ENCODE measurements around the gene ALDH3B1. TPM values are rescaled to one million over a fixed set of nuclear protein-coding genes. Genes with fewer than 3 reads are reported as not detected.

ALDH3B1 gene
- total and polyA plus RNA-seq, 9 of the 15 experiments (the other 6 are each of a cell fraction or from before 2014, with no cell fraction given), result 0.01 to 0.35 (median 0.07) TPM; not detected in 2

DNA sequence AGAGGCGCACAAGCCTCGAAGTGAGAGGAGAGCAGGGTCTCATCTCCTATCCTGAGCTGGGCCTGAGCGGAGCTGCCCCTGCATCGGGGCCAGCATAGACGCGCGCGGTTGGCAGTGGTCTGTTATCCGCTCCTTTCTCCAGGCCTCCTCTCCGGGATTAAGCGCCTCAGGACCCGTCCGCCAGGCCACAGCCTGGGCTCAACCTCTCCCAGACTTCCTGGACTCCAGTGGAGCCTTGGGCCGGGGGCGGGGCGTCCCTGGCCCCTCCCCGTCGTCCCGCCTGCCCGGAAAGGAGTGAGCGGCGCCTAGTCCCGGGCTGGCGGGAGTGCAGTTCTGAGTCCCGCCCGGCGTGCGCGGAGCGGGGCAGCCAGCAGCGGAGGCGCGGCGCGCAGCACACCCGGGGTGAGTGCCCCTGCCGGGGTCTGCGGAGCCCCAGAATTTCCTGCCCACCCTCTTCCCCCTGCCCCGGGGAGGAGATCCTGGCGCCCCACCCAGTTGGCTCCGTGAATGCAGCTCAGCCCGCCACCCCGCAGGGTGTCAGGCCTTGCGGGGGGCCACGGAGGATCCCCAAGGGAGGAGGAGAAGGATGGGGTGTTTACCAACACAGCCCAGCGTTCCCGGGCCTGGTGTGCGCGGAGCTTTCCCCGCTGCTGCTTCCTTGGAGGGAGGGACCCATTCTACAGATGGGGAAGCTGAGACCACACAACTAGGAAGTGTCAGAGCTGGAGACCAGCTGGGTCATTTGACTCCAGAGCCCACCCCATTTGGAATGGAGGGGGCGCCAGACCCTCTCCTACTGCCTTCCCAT, 28.8 kb downstream of the ALDH3B1 start, which contains the start of gene TCIRG1 (continued):
- no peak for TF ChIP-seq ZNF274 (IDR thresholded peaks at IDR 0.05; ENCODE audit: borderline replicate concordance, low read depth, low read length)
- TF ChIP-seq MBD2 (IDR thresholded peaks at IDR 0.05; ENCODE audit: borderline replicate concordance, low read depth), result peak; percentile 43; the same call in 1 of the 2 replicates
- no peak for TF ChIP-seq LEF1 (IDR thresholded peaks at IDR 0.05)
- no peak for TF ChIP-seq LARP7 (IDR thresholded peaks at IDR 0.05)
- TF ChIP-seq, protein P1, sequence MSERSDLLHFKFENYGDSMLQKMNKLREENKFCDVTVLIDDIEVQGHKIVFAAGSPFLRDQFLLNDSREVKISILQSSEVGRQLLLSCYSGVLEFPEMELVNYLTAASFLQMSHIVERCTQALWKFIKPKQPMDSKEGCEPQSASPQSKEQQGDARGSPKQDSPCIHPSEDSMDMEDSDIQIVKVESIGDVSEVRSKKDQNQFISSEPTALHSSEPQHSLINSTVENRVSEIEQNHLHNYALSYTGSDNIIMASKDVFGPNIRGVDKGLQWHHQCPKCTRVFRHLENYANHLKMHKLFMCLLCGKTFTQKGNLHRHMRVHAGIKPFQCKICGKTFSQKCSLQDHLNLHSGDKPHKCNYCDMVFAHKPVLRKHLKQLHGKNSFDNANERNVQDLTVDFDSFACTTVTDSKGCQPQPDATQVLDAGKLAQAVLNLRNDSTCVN (CRISPR knock-in tag; IDR thresholded peaks at IDR 0.05), result no peak
- no peak for TF ChIP-seq ZNF175 (CRISPR knock-in tag; IDR thresholded peaks at IDR 0.05; ENCODE audit: low read depth)
- TF ChIP-seq NFYB (IDR thresholded peaks at IDR 0.05; ENCODE audit: extremely low read depth, insufficient read length), result no peak
- TF ChIP-seq GTF2E2 (tag; IDR thresholded peaks at IDR 0.05), result 0 out of 2 replicates have a peak, but pooled peaks have one; percentile 69
- TF ChIP-seq CEBPB (tag; IDR thresholded peaks at IDR 0.05), result no peak
- TF ChIP-seq, protein P2, sequence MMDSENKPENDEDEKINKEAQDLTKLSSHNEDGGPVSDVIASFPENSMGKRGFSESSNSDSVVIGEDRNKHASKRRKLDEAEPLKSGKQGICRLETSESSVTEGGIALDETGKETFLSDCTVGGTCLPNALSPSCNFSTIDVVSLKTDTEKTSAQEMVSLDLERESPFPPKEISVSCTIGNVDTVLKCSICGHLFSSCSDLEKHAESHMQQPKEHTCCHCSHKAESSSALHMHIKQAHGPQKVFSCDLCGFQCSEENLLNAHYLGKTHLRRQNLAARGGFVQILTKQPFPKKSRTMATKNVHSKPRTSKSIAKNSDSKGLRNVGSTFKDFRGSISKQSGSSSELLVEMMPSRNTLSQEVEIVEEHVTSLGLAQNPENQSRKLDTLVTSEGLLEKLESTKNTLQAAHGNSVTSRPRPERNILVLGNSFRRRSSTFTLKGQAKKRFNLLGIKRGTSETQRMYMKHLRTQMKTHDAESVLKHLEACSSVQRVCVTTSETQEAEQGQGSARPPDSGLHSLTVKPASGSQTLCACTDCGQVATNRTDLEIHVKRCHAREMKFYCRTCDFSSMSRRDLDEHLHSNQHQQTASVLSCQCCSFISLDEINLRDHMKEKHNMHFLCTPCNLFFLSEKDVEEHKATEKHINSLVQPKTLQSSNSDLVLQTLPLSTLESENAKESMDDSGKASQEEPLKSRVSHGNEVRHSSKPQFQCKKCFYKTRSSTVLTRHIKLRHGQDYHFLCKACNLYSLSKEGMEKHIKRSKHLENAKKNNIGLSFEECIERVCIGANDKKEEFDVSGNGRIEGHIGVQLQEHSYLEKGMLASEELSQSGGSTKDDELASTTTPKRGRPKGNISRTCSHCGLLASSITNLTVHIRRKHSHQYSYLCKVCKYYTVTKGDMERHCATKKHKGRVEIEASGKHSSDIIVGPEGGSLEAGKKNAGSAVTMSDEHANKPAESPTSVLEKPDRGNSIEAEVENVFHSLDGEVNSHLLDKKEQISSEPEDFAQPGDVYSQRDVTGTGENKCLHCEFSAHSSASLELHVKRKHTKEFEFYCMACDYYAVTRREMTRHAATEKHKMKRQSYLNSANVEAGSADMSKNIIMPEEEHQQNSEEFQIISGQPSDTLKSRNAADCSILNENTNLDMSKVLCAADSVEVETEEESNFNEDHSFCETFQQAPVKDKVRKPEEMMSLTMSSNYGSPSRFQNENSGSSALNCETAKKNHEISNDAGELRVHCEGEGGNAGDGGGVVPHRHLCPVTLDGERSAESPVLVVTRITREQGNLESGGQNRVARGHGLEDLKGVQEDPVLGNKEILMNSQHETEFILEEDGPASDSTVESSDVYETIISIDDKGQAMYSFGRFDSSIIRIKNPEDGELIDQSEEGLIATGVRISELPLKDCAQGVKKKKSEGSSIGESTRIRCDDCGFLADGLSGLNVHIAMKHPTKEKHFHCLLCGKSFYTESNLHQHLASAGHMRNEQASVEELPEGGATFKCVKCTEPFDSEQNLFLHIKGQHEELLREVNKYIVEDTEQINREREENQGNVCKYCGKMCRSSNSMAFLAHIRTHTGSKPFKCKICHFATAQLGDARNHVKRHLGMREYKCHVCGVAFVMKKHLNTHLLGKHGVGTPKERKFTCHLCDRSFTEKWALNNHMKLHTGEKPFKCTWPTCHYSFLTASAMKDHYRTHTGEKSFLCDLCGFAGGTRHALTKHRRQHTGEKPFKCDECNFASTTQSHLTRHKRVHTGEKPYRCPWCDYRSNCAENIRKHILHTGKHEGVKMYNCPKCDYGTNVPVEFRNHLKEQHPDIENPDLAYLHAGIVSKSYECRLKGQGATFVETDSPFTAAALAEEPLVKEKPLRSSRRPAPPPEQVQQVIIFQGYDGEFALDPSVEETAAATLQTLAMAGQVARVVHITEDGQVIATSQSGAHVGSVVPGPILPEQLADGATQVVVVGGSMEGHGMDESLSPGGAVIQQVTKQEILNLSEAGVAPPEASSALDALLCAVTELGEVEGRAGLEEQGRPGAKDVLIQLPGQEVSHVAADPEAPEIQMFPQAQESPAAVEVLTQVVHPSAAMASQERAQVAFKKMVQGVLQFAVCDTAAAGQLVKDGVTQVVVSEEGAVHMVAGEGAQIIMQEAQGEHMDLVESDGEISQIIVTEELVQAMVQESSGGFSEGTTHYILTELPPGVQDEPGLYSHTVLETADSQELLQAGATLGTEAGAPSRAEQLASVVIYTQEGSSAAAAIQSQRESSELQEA (IDR thresholded peaks at IDR 0.05; ENCODE audit: low read depth), result no peak
- TF ChIP-seq RAD21 (CRISPR knock-in tag; conservative IDR thresholded peaks at IDR 0.05 in 1 of 2, IDR thresholded peaks at IDR 0.05 in 1 of 2), result no peak
- TF ChIP-seq EP400 (IDR thresholded peaks at IDR 0.05), result peak; percentile 42
- TF ChIP-seq, protein P3, sequence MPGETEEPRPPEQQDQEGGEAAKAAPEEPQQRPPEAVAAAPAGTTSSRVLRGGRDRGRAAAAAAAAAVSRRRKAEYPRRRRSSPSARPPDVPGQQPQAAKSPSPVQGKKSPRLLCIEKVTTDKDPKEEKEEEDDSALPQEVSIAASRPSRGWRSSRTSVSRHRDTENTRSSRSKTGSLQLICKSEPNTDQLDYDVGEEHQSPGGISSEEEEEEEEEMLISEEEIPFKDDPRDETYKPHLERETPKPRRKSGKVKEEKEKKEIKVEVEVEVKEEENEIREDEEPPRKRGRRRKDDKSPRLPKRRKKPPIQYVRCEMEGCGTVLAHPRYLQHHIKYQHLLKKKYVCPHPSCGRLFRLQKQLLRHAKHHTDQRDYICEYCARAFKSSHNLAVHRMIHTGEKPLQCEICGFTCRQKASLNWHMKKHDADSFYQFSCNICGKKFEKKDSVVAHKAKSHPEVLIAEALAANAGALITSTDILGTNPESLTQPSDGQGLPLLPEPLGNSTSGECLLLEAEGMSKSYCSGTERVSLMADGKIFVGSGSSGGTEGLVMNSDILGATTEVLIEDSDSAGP (CRISPR knock-in tag; IDR thresholded peaks at IDR 0.05), result no peak
- TF ChIP-seq EHMT2 (IDR thresholded peaks at IDR 0.05), result no peak
- TF ChIP-seq, protein P4, sequence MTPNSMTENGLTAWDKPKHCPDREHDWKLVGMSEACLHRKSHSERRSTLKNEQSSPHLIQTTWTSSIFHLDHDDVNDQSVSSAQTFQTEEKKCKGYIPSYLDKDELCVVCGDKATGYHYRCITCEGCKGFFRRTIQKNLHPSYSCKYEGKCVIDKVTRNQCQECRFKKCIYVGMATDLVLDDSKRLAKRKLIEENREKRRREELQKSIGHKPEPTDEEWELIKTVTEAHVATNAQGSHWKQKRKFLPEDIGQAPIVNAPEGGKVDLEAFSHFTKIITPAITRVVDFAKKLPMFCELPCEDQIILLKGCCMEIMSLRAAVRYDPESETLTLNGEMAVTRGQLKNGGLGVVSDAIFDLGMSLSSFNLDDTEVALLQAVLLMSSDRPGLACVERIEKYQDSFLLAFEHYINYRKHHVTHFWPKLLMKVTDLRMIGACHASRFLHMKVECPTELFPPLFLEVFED (CRISPR knock-in tag; conservative IDR thresholded peaks at IDR 0.05), result no peak

Data from K562 (cell line).